GM21381 (cell line): ENCODE results near the gene CD226.
"Not testable (repeated sequence)": the region's sequence is repeated elsewhere in the genome, so short reads cannot be mapped to it uniquely, and the experiment has no call there.

Source experiments
- ATAC-seq: cut with Tn5 transposase; IDR thresholded peaks from one replicate; pipeline ENCODE4 v1.9.1; 2021; ENCODE audit warnings: mild to moderate bottlenecking, moderate library complexity; ENCODE audit not compliant: unreplicated experiment

The CD226 gene

GRCh38 chr18:69956665-69957620, 9.3 kb upstream of the CD226 start:
- no peak for ATAC-seq

DNA sequence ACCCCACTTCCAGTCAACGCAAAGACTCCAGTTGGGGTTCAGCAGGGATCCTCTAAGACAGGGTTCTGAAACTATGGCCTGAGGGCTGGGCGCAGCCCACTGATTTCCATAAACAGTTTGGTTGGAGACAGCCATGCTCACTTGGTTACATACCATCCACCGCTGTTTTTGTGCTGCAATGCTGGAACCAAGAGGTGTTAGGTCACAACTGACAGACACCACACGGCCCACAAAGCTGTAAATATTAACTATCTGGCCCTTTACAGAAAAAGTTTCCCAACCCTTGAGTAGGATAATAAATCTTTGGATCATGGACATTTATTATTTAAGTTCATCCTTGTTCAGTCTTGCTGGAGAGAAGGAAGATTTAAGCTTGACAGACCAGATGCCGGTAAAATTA, 8.4 kb upstream of the CD226 start:
- ATAC-seq: peak; percentile 41

DNA sequence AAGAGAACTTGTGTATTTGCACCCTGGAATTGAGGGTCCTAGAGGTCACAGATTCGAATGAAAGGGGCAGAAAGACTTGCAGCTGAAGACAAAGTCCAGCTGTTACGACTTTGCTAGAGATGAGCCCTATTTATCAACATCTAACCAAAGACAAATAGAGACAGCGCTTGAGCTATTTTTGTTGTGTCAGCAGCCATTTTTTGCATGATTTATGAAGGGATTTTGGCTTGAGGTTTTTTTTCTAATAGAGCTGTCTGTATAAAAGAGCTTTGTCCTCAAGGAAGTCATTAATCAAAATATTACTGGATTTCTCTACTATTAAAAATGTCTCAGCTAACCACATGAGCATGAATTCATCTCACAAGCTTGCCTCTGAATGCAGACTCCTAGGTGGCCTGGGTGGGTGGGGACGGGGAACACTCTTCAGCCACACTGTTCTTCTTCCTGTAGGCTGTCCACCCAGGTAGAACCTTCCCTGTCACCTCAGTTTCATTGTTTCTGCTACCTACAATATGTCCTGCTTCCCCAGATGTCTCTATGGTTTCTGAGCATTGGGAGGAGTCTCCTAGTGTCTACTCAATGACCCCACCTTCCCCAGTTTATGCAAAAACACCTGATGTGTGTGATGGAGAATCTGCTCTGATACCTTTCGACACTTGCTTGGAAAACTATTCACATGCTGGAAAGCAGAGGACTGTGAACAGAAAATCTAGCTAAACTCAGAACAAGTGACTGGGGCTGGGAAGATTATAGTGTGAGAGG, 7.2 kb upstream of the CD226 start:
- peak; percentile 32 for ATAC-seq

- no peak for ATAC-seq
Observed at GRCh38 chr18:69953191-69953590, 5.5 kb upstream of the CD226 start.

DNA sequence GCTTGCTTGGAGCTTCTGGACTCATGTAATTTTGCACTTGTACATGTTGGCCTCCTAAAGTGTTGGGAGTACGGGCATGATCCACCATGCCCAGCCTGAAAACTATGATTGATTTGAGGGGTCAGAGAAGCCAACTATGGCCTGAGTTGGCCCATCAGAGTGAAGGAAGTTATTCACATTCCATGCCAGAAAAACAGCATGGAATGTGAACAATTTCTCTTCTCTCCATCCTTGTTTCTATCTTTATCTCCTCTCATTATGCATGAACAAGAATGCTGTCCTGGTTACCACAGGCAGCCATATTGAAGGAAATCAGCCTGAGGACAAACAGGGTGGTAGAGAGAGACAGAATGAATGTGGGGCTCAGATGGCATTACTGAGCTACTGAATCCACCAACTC, 3.5 kb upstream of the CD226 start:
- no peak for ATAC-seq

DNA sequence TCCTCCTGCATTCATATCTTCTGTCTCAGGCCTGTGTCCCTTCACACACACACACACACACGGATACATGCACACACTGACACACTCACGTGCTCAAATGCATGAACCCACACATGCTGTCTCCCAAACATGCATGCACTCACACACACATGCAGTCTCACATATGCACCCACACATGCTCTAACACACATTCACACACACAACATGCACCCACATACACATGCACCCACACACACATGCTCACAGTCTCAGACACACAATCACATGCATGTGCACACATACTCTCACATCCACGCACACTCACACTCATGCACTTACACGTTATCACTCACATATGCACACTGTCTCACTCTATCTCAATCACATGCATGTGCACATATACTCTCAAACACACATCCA, 1.9 kb upstream of the CD226 start:
- no peak for ATAC-seq

DNA sequence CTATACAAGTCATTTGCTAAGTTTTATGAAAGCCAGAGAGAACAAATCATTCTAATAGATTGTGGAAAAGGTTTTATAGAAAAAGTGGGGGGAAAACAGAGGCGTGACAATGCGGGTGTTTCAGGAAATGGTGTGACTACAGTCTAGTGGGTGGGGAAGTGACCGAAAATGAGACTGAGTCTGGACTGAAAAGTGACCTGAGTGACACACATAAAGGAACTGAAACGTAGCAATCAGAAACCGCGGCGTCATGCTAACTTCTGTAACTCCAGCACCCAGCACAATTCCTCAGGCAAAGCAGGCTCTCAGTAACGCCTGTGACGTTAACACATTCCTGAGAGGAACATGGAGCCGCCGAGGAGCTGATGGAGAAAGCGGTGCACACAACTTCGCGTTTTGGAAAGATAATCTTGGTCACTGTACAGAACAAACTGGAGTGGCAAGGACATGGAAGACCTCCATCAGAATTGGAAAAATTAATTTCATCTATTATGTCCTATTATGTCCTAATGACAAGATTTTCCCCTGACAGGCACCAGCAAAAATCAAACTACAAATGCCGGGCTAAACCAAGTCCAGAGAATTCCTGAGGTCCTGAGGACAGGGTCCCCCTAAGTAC, 1.4 kb upstream of the CD226 start:
- peak; percentile 79 for ATAC-seq

- ATAC-seq: no peak
Observed at GRCh38 chr18:69948256-69948655, 583 bp upstream of the CD226 start.

- no peak for ATAC-seq
Observed at GRCh38 chr18:69946608-69947155, 991 bp downstream of the CD226 start.

GRCh38 chr18:69945220-69946114, 2.2 kb downstream of the CD226 start:
- no peak for ATAC-seq

GRCh38 chr18:69944436-69944835, 3.2 kb downstream of the CD226 start:
- no peak for ATAC-seq

DNA sequence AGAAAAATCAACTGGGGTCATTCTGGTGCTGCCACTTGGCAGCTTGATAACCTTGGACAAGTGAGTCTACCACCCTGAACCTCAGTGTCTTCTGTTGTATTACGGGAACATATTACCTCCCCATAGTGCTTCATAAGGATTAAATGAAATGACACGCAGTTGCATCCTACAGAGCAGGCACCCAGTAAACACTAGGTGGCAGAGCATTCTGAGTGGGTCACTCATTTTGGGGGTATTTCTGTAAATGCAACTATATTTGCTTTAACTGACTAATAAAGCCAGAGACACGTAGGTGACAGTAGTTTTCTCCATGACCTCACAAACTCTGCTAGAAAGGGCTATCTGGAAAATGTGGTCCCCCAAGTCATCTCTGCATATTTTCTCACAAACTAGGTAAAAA, 4.7 kb downstream of the CD226 start:
- ATAC-seq: no peak

- ATAC-seq: no peak
Observed at GRCh38 chr18:69941183-69941582, 6.5 kb downstream of the CD226 start.

DNA sequence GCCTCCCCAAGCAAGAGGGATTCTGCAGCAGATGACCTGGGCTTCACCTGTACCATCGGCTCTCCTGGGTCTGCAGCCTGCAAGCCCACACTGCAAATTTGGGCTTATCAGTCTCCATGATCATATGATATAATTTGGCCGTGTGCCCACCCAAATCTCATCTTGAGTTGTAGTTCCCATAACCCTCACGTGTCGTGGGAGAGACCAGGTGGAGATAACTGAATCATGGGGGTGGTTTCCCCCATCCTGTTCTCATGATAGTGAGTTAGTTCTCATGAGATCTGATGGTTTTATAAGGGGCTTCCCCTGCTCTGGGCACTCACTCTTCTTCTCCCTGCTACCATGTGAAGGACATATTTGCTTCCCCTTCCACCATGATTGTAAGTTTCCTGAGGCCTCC, 7.9 kb downstream of the CD226 start:
- not testable (repeated sequence) for ATAC-seq

DNA sequence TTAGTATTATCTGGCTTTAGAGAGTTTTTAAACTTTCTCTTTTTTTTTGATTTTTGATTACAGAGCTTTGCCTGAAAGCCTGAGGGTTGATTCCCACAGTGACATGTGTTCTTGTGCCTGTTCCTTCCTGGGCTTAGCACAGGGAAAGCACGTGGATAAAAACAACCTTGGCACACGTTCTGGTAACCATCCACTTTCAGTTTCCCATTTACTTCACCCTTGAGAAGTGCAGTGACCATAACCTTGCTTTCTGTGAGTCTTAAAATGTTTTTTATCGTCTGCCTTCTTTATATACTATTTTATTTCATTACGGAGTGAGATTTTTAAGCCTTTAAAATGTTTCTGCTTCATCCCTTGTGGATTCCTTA, 11.5 kb downstream of the CD226 start:
- no peak for ATAC-seq

- peak; percentile 93 for ATAC-seq
Observed at GRCh38 chr18:69935319-69936190, 12.1 kb downstream of the CD226 start.

DNA sequence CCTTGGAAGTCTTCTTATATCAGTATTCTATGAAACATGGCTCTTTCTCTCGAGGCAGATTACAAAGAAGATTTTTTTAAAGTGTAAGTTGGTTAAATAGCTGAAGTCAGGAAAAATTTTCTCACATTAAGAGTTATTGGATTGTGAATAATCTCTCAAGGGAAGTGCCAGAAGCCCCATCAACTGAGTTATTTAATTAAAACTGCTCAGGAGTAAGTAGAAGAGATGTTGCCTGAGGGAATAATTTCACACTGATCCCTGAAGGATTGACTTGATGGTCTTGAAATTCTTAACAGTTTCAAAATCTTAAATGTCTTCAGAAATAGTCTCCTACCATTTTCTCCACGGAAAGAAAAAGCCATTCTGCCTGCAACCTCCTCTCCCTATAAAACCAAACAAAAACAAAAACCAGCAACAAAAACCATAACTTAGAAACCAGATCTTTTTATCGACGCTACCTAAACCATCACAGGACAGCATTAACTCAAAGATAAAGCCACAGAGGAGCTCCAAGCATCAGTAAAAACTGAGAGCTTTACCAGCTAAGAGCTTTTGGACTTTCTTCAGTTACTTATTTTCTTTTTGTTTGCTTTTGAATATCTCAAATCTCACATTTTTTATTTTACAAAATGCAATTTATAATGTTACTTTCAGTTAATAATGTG, 12.9 kb downstream of the CD226 start:
- ATAC-seq: no peak

DNA sequence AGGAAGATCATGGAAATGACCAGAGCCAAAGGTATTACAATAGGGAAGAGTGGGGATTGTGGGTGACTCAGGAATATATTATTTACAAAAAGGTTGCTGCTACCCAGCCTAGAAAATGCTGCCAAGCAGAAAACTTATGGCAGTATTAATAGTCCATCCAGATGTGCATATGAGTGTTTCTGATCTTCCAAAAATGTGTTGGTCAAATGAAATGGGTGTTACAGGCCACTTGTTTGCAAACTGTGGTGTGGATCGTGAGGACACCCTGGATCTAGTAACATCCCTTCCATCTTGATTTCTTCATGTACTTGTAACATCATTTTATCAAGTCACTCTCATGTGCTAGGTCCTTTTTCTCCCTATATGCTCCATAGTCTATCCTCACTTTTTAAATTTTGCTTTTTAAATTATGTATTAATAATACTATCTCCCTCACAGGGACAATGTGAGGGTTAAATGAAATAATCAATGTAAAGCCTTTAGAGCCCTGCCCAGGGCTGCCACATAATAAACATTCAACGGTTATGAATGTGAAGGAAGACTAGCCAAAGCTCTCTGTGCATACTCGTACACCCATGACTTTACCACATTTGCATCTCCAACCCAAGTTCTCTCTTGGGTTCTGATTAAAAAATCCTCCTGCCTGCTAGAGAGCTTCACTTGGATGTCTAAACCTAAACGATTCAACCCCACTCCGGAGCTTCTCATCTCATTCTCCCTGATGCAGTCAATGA, 18.5 kb downstream of the CD226 start:
- ATAC-seq: no peak
